Stimulated activated CD4-positive, alpha-beta T cell treated with anti-CD3 and anti-CD28 coated beads, Interleukin-2, amount 100 ng/mL, for 4 hours (primary cell): Measurements from ENCODE around the gene NOP56.

Experiments
- DNase-seq: peaks from one replicate; pipeline ENCODE4 v3.0.0-alpha.2; 2020; ENCODE audit warnings: low read depth

NOP56 gene

GRCh38 chr20:2701671-2702081 is 49.2 kb downstream of the NOP56 start:
- no peak for DNase-seq

GRCh38 chr20:2703716-2704475 is 51.5 kb downstream of the NOP56 start:
- no peak for DNase-seq

- DNase-seq, result no peak
Measured at GRCh38 chr20:2705931-2706645, 53.7 kb downstream of the NOP56 start.

- no peak for DNase-seq
Measured at GRCh38 chr20:2706688-2707352, 54.4 kb downstream of the NOP56 start.

- no peak for DNase-seq
Measured at GRCh38 chr20:2707353-2708072, 55.1 kb downstream of the NOP56 start.
